AML-193 (cell line): Measurements from ENCODE around the gene CD84.
"Not testable (repeated sequence)": the region's sequence is repeated elsewhere in the genome, so short reads cannot be mapped to it uniquely, and the experiment has no call there.

ENCODE experiments used
- DNase-seq, 2 experiments: peaks; one replicate each; lab custom pipeline; 2025; lab: John Stamatoyannopoulos, UW

Gene CD84, protein sequence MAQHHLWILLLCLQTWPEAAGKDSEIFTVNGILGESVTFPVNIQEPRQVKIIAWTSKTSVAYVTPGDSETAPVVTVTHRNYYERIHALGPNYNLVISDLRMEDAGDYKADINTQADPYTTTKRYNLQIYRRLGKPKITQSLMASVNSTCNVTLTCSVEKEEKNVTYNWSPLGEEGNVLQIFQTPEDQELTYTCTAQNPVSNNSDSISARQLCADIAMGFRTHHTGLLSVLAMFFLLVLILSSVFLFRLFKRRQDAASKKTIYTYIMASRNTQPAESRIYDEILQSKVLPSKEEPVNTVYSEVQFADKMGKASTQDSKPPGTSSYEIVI

DNA sequence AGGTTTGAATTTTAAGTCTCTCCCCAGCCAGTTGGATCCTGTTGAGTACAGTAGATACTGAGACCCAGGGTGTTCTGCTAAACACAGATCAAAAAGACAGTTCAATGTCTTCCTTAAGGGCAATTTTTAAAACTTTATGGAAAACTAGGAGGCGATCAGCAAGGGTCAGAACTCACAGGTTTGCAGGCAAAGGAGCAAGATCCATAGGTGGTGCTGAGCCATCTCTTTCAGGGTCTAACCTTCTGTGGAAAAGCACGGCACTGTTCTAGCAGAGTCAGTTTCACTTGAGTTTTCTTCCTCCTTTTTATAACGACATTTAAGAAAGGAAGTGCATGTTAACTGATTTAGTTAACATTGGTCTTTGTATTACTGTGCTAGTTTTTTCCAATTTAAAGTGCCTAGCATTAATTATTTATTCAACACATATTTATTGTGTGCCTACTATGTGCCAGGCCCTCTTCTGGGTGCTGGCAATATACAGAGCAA lies at the start of gene CD84:
Gene CD84, minus strand, starts transcription at position 281 of the 486 bp plus-strand sequence. Its CDS starts 59 bp downstream, at position 222.
- DNase-seq: peak; percentile 46 to 61

DNA sequence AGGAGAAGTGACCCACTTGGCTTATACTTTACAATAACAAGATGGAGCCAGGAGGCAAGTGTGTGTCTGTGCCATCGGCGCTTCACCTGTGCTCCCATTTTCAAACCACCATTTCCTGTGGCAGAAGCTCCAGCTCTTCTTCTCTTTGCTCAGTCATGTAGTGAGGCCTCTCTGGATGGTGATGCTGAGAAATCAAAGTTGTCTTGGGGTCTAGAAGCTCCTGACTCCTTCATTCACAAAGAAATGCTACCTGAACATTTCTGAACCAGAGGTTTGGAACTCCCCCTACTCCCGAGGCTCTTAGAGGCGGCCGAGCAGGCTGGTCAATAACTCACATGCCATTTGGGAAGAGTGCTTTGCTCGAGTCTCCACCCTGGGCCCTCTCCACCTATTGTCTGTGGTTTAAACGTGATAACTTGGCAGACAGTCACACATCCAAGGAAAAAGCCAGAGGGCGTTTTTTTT lies 49.5 kb upstream of the CD84 start:
- no peak for DNase-seq

DNA sequence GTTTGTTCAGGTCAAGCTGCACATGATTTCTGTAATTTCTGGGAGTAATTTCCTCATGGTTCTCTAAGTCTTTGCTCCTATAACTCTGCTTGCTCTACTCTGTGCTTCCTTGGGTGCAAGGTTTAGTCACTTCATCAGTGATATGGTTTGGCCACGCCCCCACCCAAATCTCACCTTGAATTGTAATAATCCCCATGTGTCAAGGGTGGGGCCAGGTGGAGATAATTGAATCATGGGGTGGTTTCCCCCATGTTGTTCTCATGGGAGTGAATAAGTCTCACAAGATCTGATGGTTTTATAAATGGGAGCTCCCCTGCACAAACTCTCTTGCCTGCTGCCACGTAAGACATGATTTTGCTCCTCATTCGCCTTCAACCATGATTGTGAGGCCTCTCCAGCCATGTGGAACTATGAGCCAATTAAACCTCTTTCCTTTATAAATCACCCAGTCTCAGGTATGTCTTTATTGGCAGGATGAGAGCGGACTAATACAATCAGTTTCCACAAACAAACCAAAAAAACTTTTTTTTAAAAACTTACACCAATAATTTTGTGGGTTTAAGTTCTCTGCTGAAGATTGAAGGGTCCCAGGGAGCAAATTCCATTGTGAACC lies 48.5 kb upstream of the CD84 start:
- DNase-seq: not testable (repeated sequence)

DNA sequence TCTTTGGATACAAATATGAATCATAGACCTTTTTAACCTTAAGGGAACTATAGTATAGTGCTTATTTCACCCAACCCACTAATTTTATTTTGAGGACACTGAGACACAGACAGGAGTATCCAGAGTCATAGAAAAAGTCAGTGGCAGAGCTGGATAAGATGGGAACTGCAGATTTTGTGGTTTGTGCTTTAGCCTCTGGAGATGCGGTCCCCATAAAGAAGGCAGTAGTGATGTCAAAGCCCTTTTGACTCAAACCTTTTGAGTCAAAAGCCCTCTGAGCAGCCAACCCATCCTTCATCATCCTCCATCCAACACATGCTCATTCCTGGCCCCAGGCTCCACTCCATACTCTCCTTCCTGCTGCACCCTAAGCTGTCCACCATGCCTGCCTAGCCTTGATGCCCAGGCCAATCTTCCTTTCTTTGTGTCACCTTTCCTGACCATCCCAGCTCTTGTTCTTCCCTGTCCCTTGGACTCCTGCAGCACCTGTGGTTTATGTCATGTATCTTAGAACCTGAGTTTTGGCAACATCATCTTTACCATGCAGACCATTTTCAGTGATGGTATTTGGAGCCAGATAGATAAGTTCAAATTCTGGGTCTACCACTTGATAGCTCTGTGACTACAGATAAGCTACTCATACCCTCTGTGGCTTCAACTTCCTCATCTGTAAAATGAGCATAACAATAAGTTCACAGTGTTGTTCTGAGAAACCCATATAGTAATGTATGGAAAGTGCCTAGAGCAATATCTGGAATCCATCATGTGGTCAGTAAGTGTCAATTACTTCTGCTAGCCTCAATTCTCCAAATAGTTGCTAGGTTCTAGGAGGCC lies 47.4 kb upstream of the CD84 start:
- peak in 1 of 2 experiments; percentile 6 for DNase-seq

DNA sequence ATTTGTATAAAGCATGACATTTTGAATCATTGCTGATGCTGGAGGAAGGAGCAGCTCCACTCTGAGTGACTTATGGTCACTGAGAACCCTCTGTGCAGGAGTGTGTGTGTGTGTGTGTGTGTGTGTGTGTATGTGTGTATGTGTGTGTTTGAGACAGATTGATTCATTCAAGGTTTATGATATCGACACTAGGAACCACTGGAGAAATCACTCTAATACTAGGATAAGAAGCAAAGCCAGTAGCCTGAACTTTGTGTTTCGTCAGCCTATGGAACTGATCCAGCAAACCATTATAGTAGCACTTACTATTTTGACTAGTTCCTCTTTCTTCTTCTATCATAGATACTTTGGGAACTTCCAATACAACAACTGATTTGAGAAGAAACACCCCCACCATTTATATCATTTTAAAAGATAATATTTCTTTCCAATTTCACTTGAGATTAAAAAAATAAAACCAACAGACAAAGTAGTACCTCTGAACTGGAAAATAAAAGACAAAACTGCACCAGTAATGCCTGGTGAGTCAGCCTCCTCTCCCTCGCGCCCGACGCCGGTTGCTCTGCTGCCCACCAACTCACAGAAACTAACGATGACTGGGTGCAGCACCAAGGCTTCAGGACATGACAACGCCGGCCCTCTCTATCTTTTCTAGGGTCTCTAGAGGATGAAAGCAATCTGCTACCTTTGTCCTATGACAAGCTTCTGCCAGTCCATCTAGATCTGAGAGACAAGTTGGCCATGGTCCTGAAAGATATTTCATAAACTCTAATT lies 46.6 kb upstream of the CD84 start:
- DNase-seq: peak; percentile 55 to 76

DNA sequence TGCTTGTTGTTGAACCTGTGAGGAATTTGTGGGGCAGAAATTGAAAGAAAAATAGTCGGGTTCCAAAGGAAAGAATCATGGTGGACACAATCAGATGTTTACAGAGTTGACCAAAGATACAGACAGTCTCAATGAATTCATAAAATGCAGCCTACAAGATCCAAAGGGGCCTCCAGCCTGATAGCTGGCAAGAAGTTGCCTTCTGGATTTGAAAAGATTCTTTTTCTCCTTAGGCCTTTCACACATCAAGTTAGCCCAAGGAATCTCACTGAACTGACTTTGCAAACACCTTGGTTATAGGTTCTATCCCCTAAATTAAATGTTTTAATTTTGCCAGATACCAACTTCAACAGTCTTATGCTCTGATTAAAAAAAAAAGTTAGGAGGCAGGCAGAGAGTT lies 46.0 kb upstream of the CD84 start:
- DNase-seq: no peak

DNA sequence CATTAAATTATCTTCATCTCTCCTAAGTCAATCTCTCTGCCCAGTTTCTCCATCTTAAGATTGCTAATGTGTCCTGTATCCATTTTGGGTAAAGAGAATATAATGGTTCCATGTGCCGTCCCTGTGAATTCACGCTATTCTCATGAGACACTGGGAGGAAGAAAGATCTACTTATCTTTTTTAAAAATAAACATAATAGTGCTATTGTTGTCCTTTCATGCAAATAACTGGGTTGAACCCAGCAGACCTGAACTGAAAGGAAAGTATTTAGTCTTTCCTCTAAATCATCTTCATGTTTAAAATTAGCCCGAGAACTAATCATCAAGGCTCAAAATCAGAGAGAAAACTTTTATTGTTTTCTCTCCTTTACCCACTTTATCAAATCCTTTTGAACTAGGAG lies 45.2 kb upstream of the CD84 start:
- DNase-seq: no peak

DNA sequence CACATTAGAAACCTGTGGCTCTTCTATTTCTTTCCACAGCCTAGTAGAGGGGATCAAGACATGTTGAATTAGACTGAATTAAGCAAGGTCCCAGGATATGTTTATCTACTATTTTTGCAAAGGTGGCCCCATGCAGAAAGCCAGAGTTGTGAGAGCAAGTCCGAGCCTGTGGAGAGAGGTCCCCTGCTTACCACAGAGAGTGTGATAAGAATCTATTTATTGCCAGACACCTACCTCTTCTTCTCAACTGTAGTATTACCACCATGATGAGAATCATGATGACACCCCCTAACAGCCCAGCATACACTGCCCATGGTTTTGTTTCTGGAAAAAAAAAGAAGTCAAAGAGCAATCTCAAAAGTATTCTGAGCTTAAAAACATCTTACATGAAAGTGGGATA lies 44.6 kb upstream of the CD84 start:
- DNase-seq: no peak

DNA sequence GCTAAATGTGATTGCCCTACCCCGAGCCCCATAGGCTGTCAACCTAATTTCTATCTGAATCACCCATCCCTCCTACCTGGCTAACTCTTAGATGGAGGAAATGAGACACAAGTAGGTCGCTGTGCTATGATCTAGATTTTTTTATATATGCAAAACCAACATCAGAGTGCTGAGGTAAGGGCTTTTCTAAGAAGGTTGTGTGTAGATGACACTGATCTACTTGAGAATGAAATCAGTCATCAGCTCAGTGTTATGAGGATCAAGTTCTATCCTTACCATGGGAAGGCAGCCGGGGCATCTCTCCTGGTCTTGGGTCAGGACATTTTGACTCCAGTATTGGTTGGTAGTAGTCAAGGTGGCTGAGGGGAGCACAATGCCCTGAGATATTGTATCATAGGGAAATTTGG lies 43.9 kb upstream of the CD84 start:
- DNase-seq: no peak

DNA sequence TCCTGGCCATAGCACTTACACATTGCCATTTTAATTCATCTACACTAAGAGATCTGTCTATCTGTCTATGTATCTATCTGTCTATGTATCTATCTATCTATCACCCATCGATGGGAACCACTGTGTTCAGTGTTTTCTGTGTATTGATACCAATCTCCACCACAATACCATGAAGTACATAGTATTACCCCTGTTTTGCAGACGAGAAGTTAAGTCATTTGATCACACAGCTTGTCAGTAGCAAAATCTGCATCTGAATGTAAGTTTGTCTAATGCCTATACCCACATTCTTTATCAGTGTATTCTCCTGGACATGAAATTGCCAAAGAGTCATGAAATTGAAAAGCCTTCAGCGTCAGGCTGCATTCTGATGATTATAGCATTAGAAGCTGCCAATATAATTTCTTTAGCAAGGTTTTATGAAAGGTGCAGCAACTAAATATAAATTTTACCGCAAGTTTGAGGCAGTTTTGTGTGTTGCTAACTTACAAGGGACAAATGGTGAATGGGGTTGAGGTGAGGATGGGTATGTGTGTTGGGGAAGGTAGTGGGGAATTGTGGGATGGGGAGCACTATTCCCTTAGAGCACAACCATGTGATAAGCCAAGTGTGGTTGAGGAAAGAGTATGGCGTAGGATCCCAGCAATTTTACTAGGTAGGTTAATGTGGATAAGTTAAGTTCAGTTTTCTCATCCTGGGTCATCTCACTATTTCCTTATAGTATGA lies 43.4 kb upstream of the CD84 start:
- DNase-seq: no peak

DNA sequence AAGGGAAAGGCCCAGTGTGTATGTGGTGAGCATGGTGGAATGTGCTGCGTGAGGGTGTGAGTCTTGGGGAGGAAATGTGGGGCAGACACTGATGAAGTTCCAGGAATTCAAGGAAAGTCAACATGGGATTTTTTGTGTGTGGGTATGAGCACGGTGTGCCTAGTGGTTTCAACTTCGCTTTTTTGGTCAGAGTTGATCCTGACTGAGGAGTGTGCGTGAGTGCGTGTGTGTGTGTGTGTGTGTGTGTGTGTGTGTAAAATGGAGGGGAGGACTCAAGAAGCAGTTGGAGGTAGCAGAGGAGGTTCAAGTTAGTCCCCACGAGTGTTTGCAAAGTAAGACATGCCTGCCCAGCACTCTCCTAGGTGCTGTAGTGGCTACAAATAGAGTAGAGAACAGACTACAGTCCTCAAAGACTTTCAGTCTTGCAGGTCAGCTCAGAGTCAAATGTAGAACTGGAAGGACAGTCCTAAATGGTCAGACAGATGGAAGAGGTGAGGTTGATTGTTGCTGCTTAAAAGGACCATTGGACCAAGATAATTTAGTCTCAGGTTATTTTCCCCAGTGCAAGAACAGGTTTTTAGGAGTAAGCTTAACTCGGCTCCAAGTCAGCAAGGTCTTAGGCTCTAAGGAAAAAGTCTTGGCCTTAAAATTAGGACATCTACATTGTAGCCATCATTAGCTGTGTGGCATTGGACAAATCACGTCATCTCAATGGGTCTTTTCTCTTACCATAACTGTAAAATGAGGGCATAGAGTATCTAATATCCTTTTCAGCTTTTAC lies 42.5 kb upstream of the CD84 start:
- no peak for DNase-seq

DNA sequence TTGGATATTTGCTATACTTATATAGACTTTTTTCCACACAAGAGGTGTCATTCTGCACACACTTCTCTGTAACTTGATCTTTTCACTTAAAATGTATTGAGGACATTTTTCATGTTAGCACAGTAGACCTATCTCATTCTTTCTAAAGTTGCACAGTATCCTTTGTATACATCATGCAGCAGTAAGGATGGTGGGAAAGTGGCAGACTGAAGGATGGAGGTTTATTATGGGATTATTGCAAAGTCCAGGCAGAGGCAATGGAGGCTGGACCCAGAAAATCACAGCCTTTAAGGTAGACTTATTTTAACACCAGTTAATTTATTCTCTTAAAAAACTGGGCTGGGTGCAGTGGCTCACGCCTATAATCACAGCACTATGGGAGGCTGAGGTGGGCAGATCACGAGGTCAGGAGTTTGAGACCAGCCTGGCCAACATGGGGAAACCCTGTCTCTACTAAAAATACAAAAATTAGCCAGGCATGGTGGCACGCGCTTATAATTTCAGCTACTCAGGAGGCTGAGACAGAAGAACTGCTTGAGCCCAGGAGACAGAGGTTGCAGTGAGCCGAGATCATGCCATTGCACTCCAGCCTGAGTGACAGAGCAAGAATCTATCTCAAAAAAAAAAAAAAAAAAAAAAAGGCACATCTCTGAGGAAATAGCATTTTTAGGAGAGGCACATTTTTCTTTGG lies 41.8 kb upstream of the CD84 start:
- no peak for DNase-seq

DNA sequence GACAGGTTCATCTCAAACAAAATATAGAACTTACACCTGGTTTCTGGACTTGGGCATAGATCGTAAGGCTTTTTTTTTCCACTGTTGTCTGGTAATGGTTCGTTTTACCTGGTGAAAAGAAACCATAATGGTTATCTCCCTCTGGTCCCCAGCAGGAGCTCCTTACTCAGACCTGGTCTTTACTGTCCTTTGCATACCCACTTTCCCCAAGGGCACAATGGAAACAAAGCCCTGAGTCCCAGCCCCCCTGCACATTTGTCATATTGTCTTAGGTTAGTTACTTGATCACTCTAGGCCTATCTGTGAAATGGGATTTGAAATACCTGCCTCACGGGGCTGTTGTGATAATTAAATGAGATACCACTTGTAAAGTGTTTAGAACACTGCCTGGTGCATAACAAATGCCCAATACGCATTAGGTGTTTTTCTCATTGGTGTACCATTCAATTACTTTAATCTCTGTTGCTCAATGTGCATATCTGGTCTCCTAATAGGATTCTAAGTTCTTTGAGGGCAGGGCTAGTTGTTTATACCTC lies 40.5 kb upstream of the CD84 start:
- no peak for DNase-seq

DNA sequence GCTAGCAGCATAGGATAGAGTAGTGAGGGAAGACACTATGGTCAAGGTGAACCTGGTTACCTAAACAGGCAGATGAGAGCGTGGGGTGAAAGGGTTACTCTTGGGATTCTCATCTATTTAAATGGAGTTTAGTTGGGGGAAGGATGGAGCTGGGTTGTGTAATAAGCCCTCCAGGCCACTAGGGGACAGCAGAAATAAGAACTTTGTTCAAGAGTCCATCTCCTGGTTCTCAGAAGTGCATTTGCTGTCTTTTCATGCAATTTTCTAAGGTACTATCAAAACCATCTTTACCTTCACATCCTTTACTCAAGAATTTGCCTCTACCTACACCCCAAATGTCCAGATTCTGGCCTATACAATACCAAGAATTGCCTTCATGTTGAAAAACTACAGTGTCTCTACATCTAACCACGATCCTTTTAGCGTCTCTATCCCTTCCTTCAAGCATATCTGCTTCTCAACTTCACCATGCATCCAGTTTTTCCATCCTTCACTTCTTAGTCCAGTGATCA lies 39.5 kb upstream of the CD84 start:
- DNase-seq: peak; percentile 14 to 17

DNA sequence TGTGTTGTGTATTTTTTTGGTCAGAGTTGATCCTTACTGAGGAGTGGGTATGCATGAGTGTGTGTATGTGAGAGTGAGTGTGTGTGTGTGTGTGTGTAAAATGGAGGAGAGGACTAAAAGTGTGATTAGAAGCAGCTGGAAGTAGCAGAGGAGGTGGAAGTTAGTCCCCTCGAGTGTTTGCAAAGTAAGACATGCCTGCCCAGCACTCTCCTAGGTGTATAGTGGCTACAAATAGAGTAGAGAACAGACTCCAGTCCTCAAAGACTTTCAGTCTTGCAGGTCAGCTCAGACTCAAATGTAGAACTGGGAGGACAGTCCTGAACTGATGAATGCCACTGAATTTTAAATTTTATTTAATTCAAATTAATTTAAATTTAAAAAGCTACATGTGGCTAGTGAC lies 39.0 kb upstream of the CD84 start:
- no peak for DNase-seq

DNA sequence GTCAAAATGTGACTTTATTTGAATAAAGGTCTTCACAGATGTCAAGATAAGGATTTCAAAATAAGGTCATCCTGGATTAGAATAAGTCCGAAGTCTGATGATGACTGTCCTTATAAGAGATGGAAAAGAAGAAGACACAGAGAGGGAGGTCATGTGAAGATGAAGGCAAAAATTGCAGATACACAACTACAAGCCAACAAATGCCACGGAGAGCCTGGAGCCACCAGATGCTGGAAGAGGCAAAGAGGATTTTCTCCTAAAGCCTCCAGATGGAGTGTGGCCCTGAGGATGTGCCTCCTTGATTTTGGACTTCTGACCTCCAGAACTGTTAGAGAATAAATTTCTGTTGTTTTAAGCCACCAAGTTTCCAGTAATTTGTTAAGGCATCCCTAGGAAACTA lies 36.4 kb upstream of the CD84 start:
- no peak for DNase-seq

DNA sequence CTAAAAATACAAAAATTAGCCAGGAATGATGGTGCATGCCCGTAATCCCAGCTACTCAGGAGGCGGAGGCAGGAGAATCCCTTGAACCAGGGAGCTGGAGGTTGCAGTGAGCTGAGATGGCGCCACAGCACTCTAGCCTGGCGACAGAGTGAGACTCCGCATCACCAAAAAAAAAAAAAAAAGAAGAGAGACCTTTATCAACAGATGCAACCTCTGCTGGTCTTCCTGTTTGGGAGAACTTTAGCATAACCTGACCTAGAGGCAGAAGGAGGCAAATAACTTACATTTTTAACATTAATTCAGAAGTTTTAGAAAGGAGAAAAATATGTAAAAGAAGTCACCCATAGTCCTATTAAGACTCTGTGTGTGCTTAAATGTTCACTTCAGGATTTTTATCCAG lies 35.1 kb upstream of the CD84 start:
- DNase-seq: no peak

DNA sequence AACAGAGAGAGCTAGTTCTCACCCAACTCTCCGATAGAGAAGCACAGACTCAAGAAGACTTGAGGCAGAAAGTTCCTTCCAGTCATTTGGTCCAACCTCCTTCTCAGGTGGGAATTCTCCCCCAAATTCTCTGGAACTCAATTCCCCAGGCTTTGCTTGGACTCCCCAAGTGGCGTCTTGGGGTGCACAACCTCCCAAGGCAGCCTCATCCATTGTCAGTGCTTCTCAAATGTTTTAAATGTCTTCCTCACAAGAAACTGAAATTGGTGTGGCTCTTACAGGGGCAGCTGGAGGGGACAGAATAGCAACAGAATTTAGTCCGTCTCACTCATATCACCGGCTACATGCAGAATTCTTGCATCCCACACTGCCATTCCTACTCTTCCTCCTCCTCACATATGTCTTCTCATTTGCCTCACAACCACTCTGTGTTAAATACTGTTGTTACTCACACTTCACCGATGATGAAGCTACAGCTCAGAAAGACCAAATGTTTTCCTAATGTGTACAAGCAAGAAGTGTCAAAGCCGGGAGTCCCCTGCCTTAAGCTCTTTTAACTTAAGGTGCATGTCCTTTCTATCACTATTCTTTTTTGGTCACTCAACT lies 33.4 kb upstream of the CD84 start:
- DNase-seq: no peak
